K562 (cell line): ENCODE data around the gene LSP1. TPM values are rescaled to one million over a fixed set of nuclear protein-coding genes. Genes with fewer than 3 reads are reported as not detected.

Experiments used
- ATAC-seq: fragments of 200-7000 bp; cut with Tn5 transposase; 3 replicates; pipeline ENCODE4 v1.9.1; 2020; ENCODE audit warnings: moderate library complexity
- BruUV-seq: library from RNA; stranded (reverse); fragments of 400-500 nt; replicated peaks from 2 replicates; lab custom pipeline; 2021; lab: Mats Ljungman, UMichigan
- CTCF ChIA-PET: fragments of 300-600 bp; formaldehyde crosslinking; extraction: SDS; loops from one replicate; lab custom pipeline; 2021; ENCODE audit warnings: low intra/inter-chr PET ratio; lab: Yijun Ruan, JAX
- POLR2A ChIA-PET: fragments of 300-600, 350-650 bp; sonication (Branson Sonifier 250); formaldehyde crosslinking; extraction: SDS; loops from one replicate; lab custom pipeline; 2021; ENCODE audit warnings: antibody characterized with exemption, inconsistent platforms; lab: Yijun Ruan, JAX
- DNase-seq, 4 experiments: peaks; one replicate each; pipeline versions ENCODE4 v3.0.0 to v3.0.0-alpha.2; 2011 to 2018; ENCODE audit warnings: low spot score in 3 of 4, mixed read lengths in 3 of 4; ENCODE audit errors: extremely low read depth in 1 of 4
- FAIRE-seq: peaks from 2 replicates; lab custom pipeline; 2011; peaks lifted over from hg19 to GRCh38; lab: Jason Lieb, UNC
- H2AFZ ChIP-seq: 2 replicates; pipeline ENCODE4 v1.6.0; 2011; ENCODE audit warnings: low read depth, low read length, control low read depth, inconsistent platforms
- H3K27ac ChIP-seq: fragments of 200-600 bp; 3 replicates; pipeline ENCODE4 v1.8.0; 2011; ENCODE audit warnings: low read depth, mild to moderate bottlenecking, control low read depth, inconsistent platforms, low read length, moderate library complexity, mixed read lengths; ENCODE audit errors: extremely low read depth
- H3K27me3 ChIP-seq, 2 experiments: fragments of 300-600 bp in 1 of 2; 2 replicates in 1 of 2; 3 replicates in 1 of 2; pipeline versions ENCODE4 v1.6.0 to v1.8.0; 2011; ENCODE audit warnings: inconsistent platforms in 2 of 2, low read length in 2 of 2, mild to moderate bottlenecking in 1 of 2, mixed read lengths in 1 of 2, moderate library complexity in 1 of 2; ENCODE audit not compliant: control insufficient read depth in 2 of 2, insufficient read depth in 2 of 2
- H3K36me3 ChIP-seq: fragments of 300-600 bp; 3 replicates; pipeline ENCODE4 v1.8.0; 2011; ENCODE audit warnings: mild to moderate bottlenecking, low read length, inconsistent platforms; ENCODE audit not compliant: control insufficient read depth, insufficient read depth
- H3K4me1 ChIP-seq, 2 experiments: fragments of 200-600 bp in 1 of 2; replicated peaks in 1 of 2; 2 replicates in 1 of 2; 3 replicates in 1 of 2; pipeline versions ENCODE4 v1.5.1 to v1.8.0; 2011; ENCODE audit warnings: inconsistent platforms in 2 of 2, low read length in 2 of 2, mild to moderate bottlenecking in 1 of 2, mixed read lengths in 1 of 2, moderate library complexity in 1 of 2; ENCODE audit not compliant: control insufficient read depth in 2 of 2, insufficient read depth in 2 of 2
- H3K4me2 ChIP-seq: 2 replicates; pipeline ENCODE4 v1.6.1; 2011; ENCODE audit warnings: low read length, control low read depth, inconsistent platforms, mixed read lengths; ENCODE audit not compliant: insufficient read depth
- H3K4me3 ChIP-seq: fragments of 200-600 bp; sonication (generic), shearing (Covaris generic); 2 replicates; pipeline ENCODE4 v1.5.1; 2016; ENCODE audit warnings: control low read depth, inconsistent platforms
- H3K79me2 ChIP-seq: fragments of 200-600 bp; 3 replicates; pipeline ENCODE4 v1.8.0; 2011; ENCODE audit warnings: low read length, inconsistent platforms; ENCODE audit not compliant: control insufficient read depth, insufficient read depth
- H3K9ac ChIP-seq, 2 experiments: 2 replicates each; pipeline versions ENCODE4 v1.6.0 to v1.6.1; 2011; ENCODE audit warnings: low read depth in 2 of 2, low read length in 2 of 2, control low read depth in 1 of 2, inconsistent platforms in 1 of 2, mild to moderate bottlenecking in 1 of 2, mixed read lengths in 1 of 2; ENCODE audit not compliant: insufficient read depth in 1 of 2
- H3K9me1 ChIP-seq: one replicate; pipeline ENCODE4 v1.6.0; 2011; ENCODE audit warnings: inconsistent platforms, mild to moderate bottlenecking, low read length, moderate library complexity; ENCODE audit not compliant: control insufficient read depth, insufficient read depth
- H3K9me3 ChIP-seq: replicated peaks from 2 replicates; pipeline ENCODE4 v1.5.1; 2011; ENCODE audit warnings: low read depth, low read length, inconsistent platforms; ENCODE audit not compliant: control insufficient read depth, insufficient read depth
- H4K20me1 ChIP-seq: replicated peaks from 2 replicates; pipeline ENCODE4 v1.6.1; 2011; ENCODE audit warnings: low read length, inconsistent platforms, mixed read lengths; ENCODE audit not compliant: control insufficient read depth, insufficient read depth
- ESRRB ChIP-seq: fragments of 250-450 bp; sonication (Bioruptor Pico); IDR thresholded peaks from 2 replicates; pipeline ENCODE4 v1.5.0; 2020; ENCODE audit warnings: mild to moderate bottlenecking, moderate library complexity, borderline replicate concordance
- RBM22 ChIP-seq: fragments of 200-400 bp; formaldehyde crosslinking; IDR thresholded peaks from 2 replicates; pipeline ENCODE4 v1.6.1; 2018; ENCODE audit warnings: low read length, low read depth; ENCODE audit not compliant: poor library complexity, severe bottlenecking
- ZNF121 ChIP-seq: sonication (generic); formaldehyde crosslinking; conservative IDR thresholded peaks from 2 replicates; pipeline ENCODE4 v1.8.0; 2022; ENCODE audit warnings: missing genetic modification reagents
- WGBS: fragments of 100-300 bp; shearing (Covaris generic); methylation state at CpG from one replicate; pipeline ENCODE4 v1.1.6; 2016; ENCODE audit warnings: low coverage, mixed read lengths; ENCODE audit not compliant: insufficient coverage; ENCODE audit errors: missing lambda C conversion rate; 5-methylcytosine and 5-hydroxymethylcytosine counted together
- in situ Hi-C: fragments of 300-500 bp; cut with MboI; formaldehyde crosslinking; loops from 4 replicates; pipeline ENCODE4 v1.15.0; 2018; ENCODE audit warnings: inconsistent platforms, mixed read lengths
- intact Hi-C: fragments of 100-400 bp; cut with micrococcal nuclease; formaldehyde crosslinking; loops from 2 replicates; pipeline ENCODE4 v1.14.2; 2022
- polyA plus RNA-seq, 8 experiments: library from polyadenylated mRNA; depleted of rRNA in 4 of 8; stranded (reverse) in 5 of 8; unstranded in 3 of 8; fragments of >200 nt; fragmentation: Nextera tagmentation in 2 of 8; fragmentation: Illumina TruSeq in 1 of 8; extraction: Ambion mirVana in 2 of 8; extraction: Trizol in 1 of 8; gene quantifications; 2 replicates each; pipeline versions ENCODE4 v1.2.1 to v1.2.3, GENCODE V29; 2011 to 2014; ENCODE audit warnings: inconsistent platforms in 1 of 8, missing spikeins in 1 of 8
- total RNA-seq, 7 experiments: library from RNA; depleted of rRNA in 6 of 7; stranded (reverse); fragments of >200 nt in 6 of 7; fragmentation: Illumina TruSeq in 2 of 7; extraction: Trizol in 2 of 7; gene quantifications; 2 replicates each; pipeline versions ENCODE4 v1.2.1 to v1.2.3, GENCODE V29; 2011 to 2021; ENCODE audit warnings: low replicate concordance in 1 of 7
- TF ChIP-seq, protein P1 (sequence below): fragments of 450-650 bp; IDR thresholded peaks from 2 replicates; pipeline ENCODE4 v1.6.1; 2016; ENCODE audit warnings: borderline replicate concordance

The LSP1 gene
- total and polyA plus RNA-seq, 9 of the 15 experiments (the other 6 are each of a cell fraction or from before 2014, with no cell fraction given): 0.08 to 2.9 (median 0.65) TPM; not detected in 2

DNA sequence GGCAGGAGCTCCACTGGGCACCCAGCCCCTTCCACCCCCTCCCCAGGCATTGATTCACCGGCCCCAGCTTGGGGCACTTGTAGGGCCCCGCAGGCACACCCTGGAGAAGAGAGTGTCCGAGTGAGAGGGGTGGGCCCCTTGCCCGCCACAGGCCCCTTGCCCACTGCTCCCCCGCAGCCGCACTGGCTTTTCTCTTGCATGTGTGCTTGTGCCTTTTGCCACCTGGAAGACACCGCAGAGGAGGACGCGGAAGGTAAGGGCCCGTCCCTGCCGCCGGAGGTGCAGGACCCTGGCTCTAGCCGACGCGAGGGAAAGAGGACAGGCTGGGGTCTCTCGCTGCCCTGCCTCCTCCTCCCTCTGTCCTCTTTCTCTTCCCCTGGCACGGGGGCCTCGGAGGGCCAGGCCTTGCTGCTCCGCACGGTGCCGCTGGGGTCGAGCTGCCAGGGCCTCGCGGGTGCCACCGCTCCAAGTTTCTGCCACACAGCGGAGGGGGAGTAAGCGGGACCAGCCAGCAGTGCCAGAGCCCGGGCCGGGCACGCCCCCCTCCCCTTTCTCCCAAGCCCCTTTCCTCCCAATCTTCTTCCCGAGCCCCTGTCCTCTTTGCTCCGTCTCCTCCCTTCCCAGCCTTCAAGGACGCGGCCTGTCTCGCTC is 76.1 kb downstream of the LSP1 start:
- H2AFZ ChIP-seq: no peak overlapping the region
- peaks cover 0 to 44% of the 10 kb centered on the region in 2 experiments; a peak in 2 of 5 replicates for H3K4me1 ChIP-seq
- 18% methylated on average over 12 of the region's 35 CpGs for WGBS
- H3K27me3 ChIP-seq: peaks cover 30 to 82% of the 10 kb centered on the region in 2 experiments; a peak in 4 of 5 replicates
- H3K9ac ChIP-seq: no peak overlapping the region; a peak in 1 of 4 replicates
- no peak overlapping the region for H3K27ac ChIP-seq
- H3K79me2 ChIP-seq: no peaks in the 10 kb centered on the region
- BruUV-seq: no TSS peak
- H3K9me3 ChIP-seq: no peaks in the 10 kb centered on the region
- H4K20me1 ChIP-seq: peaks cover 15% of the 10 kb centered on the region; the same call in 1 of the 2 replicates
- CTCF ChIA-PET: no interaction called here
- in situ Hi-C loops (no loop called here), intact Hi-C loops (no loop called here)
- TF ChIP-seq, protein P1, sequence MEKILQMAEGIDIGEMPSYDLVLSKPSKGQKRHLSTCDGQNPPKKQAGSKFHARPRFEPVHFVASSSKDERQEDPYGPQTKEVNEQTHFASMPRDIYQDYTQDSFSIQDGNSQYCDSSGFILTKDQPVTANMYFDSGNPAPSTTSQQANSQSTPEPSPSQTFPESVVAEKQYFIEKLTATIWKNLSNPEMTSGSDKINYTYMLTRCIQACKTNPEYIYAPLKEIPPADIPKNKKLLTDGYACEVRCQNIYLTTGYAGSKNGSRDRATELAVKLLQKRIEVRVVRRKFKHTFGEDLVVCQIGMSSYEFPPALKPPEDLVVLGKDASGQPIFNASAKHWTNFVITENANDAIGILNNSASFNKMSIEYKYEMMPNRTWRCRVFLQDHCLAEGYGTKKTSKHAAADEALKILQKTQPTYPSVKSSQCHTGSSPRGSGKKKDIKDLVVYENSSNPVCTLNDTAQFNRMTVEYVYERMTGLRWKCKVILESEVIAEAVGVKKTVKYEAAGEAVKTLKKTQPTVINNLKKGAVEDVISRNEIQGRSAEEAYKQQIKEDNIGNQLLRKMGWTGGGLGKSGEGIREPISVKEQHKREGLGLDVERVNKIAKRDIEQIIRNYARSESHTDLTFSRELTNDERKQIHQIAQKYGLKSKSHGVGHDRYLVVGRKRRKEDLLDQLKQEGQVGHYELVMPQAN: no peak
- TF ChIP-seq ESRRB (CRISPR knock-in tag) (no peak), RBM22 (no peak), ZNF121 (no peak)
- TF ChIP-seq, all 486 proteins: peak for 0
- Histone ChIP-seq H3K4me3 (no peak overlapping the region), H3K36me3 (no peaks in the 10 kb centered on the region), H3K9me1 (no peaks in the 10 kb centered on the region), H3K4me2 (no peak overlapping the region)
- ATAC-seq: no peak
- POLR2A ChIA-PET: no interaction called here
- FAIRE-seq: no peak
- DNase-seq: no peak
